Neuronal stem cell (in vitro differentiated cells): ENCODE results near the gene FAM174B.

Experiments used
- DNase-seq: peaks from one replicate; pipeline ENCODE4 v3.0.0-alpha.2; 2013; ENCODE audit warnings: low spot score
- H2AFZ ChIP-seq: one replicate; pipeline ENCODE4 v1.6.1; 2013; ENCODE audit warnings: mild to moderate bottlenecking, low read length, inconsistent platforms
- H2AK5ac ChIP-seq: 2 replicates; pipeline ENCODE4 v1.6.1; 2013; ENCODE audit warnings: low read depth, mild to moderate bottlenecking, inconsistent platforms, low read length, moderate library complexity, mixed read lengths
- H2BK120ac ChIP-seq: 2 replicates; pipeline ENCODE4 v1.6.1; 2013; ENCODE audit warnings: low read depth, mild to moderate bottlenecking, inconsistent platforms, low read length, moderate library complexity, mixed read lengths
- H2BK12ac ChIP-seq: one replicate; pipeline ENCODE4 v1.6.1; 2013; ENCODE audit warnings: low read length, inconsistent platforms
- H2BK15ac ChIP-seq: 2 replicates; pipeline ENCODE4 v1.6.1; 2013; ENCODE audit warnings: mild to moderate bottlenecking, low read length, inconsistent platforms, mixed read lengths
- H2BK5ac ChIP-seq: one replicate; pipeline ENCODE4 v1.6.1; 2013; ENCODE audit warnings: inconsistent platforms, mild to moderate bottlenecking, low read length, moderate library complexity
- H3K14ac ChIP-seq: one replicate; pipeline ENCODE4 v1.6.1; 2013; ENCODE audit warnings: low read length, inconsistent platforms
- H3K18ac ChIP-seq: 2 replicates; pipeline ENCODE4 v1.6.1; 2013; ENCODE audit warnings: low read length, inconsistent platforms
- H3K23ac ChIP-seq: 2 replicates; pipeline ENCODE4 v1.6.1; 2013; ENCODE audit warnings: low read depth, mild to moderate bottlenecking, mixed read lengths, low read length, inconsistent platforms; ENCODE audit not compliant: poor library complexity
- H3K27ac ChIP-seq: replicated peaks from 3 replicates; pipeline ENCODE4 v1.5.1; 2013; ENCODE audit warnings: low read length, inconsistent platforms
- H3K27me3 ChIP-seq, 3 experiments: 2 replicates each; pipeline ENCODE4 v1.6.1; 2013; ENCODE audit warnings: low read length in 3 of 3, mild to moderate bottlenecking in 2 of 3, inconsistent platforms in 1 of 3, low read depth in 1 of 3, mixed read lengths in 1 of 3, moderate library complexity in 1 of 3; ENCODE audit not compliant: control insufficient read depth in 3 of 3, insufficient read depth in 3 of 3
- H3K36me3 ChIP-seq, 2 donors: replicated peaks in 1 of 2; 2 replicates each; pipeline ENCODE4 v1.6.1; 2013; ENCODE audit warnings: low read length in 2 of 2; ENCODE audit not compliant: control insufficient read depth in 2 of 2, insufficient read depth in 2 of 2
- H3K4ac ChIP-seq: 2 replicates; pipeline ENCODE4 v1.6.1; 2013; ENCODE audit warnings: inconsistent platforms, mild to moderate bottlenecking, low read length, moderate library complexity
- H3K4me1 ChIP-seq, 2 donors: 1 replicate in 1 of 2; 2 replicates in 1 of 2; pipeline ENCODE4 v1.6.1; 2013; ENCODE audit warnings: low read length in 2 of 2, low read depth in 1 of 2; ENCODE audit not compliant: control insufficient read depth in 2 of 2, insufficient read depth in 1 of 2
- H3K4me2 ChIP-seq: one replicate; pipeline ENCODE4 v1.6.1; 2013; ENCODE audit warnings: mild to moderate bottlenecking, low read length, inconsistent platforms; ENCODE audit not compliant: insufficient read depth, poor library complexity, severe bottlenecking
- H3K4me3 ChIP-seq, 2 donors: 2 replicates each; pipeline ENCODE4 v1.5.1; 2013; ENCODE audit warnings: low read length in 2 of 2, mild to moderate bottlenecking in 2 of 2, inconsistent platforms in 1 of 2, moderate library complexity in 1 of 2
- H3K79me1 ChIP-seq: one replicate; pipeline ENCODE4 v1.6.1; 2013; ENCODE audit warnings: low read depth, mild to moderate bottlenecking, inconsistent platforms, low read length, moderate library complexity
- H3K9ac ChIP-seq: one replicate; pipeline ENCODE4 v1.6.1; 2013; ENCODE audit warnings: mild to moderate bottlenecking, low read depth, low read length, inconsistent platforms; ENCODE audit not compliant: poor library complexity
- H3K9me3 ChIP-seq, 2 donors: replicated peaks in 1 of 2; 2 replicates each; pipeline versions ENCODE3 to v1.6.1; 2013; ENCODE audit warnings: low read length in 2 of 2, mild to moderate bottlenecking in 2 of 2, inconsistent platforms in 1 of 2, low read depth in 1 of 2, mixed read lengths in 1 of 2, moderate library complexity in 1 of 2; ENCODE audit not compliant: control insufficient read depth in 2 of 2, insufficient read depth in 1 of 2
- H4K8ac ChIP-seq: one replicate; pipeline ENCODE4 v1.6.1; 2013; ENCODE audit warnings: low read depth, mild to moderate bottlenecking, inconsistent platforms, low read length, moderate library complexity
- H4K91ac ChIP-seq: one replicate; pipeline ENCODE4 v1.6.1; 2013; ENCODE audit warnings: low read length, low read depth, mild to moderate bottlenecking, inconsistent platforms; ENCODE audit not compliant: poor library complexity
- WGBS, 2 donors: extraction: QIAGEN DNeasy Blood & Tissue Kit; methylation state at CpG; one replicate each; pipeline ENCODE4 v1.1.7; 2013; ENCODE audit warnings: missing lambda C conversion rate in 2 of 2, mixed read lengths in 1 of 2; ENCODE audit not compliant: insufficient read length in 2 of 2, insufficient replicate concordance in 1 of 2; ENCODE audit errors: extremely low coverage in 2 of 2; 5-methylcytosine and 5-hydroxymethylcytosine counted together

FAM174B gene

DNA sequence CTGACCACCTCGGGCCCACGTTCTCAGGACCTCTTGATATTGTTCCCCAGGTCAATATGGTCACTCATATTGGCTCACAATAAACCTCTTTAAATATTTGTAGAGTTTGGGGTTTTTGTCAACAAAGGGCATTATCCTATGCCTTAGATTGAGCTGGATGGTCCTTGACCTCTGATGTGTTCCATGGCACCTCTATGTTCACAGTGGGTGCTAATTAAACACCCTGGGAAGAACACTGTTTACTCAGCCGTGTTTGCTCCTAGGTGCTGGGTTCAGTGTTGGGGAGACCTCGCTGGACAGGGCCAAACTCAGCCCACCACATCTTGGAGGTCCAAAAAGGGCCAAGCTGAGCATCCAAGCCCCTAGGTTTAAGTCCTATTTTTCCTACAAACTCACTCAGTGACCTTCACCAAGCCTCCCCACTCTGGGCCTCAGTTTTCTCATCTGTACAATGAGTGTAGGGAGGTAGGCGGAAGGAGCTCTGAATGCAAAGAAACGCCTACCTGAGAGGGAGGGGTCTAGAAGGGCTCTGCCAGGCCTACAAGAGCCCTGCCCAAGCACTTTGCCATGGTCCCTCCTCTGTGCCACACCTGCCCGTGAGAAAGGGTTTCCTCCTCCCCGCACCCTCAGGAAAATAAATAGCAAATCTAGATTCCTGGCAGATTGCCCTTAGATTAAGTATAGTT, 7.2 kb downstream of the FAM174B start:
- H3K14ac ChIP-seq = no peak overlapping the region
- H2BK120ac ChIP-seq = no peak overlapping the region
- H3K36me3 ChIP-seq = no peaks in the 10 kb centered on the region
- no peak overlapping the region for H2AK5ac ChIP-seq
- no peaks in the 10 kb centered on the region for H3K27me3 ChIP-seq
- no peak overlapping the region for H3K4me2 ChIP-seq
- no peak overlapping the region for H2BK5ac ChIP-seq
- no peak for DNase-seq
- no peaks in the 10 kb centered on the region for H3K79me1 ChIP-seq
- H3K4me1 ChIP-seq = peaks cover 9 to 24% of the 10 kb centered on the region in 2 donors
- peaks cover 2 to 12% of the 10 kb centered on the region in 2 donors for H3K9me3 ChIP-seq
- H4K91ac ChIP-seq = no peak overlapping the region
- peak overlapping the region; percentile 24 for H3K18ac ChIP-seq
- peak overlapping the region; percentile 68 for H3K27ac ChIP-seq
- H3K4me3 ChIP-seq = no peak overlapping the region
- no peak overlapping the region for H3K9ac ChIP-seq
- H3K23ac ChIP-seq = no peak overlapping the region
- H2AFZ ChIP-seq = peak overlapping the region; percentile 16
- H2BK15ac ChIP-seq = no peak overlapping the region
- no CpG with 5 or more reads among the region's 8 CpGs for WGBS, 2 donors
- H4K8ac ChIP-seq = no peak overlapping the region
- no peak overlapping the region for H3K4ac ChIP-seq
- no peak overlapping the region for H2BK12ac ChIP-seq

GRCh38 chr15:92647467-92648163, 8.0 kb downstream of the FAM174B start:
- Histone ChIP-seq H2AK5ac (no peak overlapping the region), H4K8ac (no peak overlapping the region), H2BK12ac (no peak overlapping the region), H2BK120ac (no peak overlapping the region), H2AFZ (peak overlapping the region; percentile 16), H2BK15ac (no peak overlapping the region), H3K36me3 (no peaks in the 10 kb centered on the region), H3K27ac (peak overlapping the region; percentile 68), H3K79me1 (no peaks in the 10 kb centered on the region), H3K23ac (no peak overlapping the region), H3K18ac (no peak overlapping the region), H3K4me3 (no peak overlapping the region), H3K4me1 (peaks cover 9 to 24% of the 10 kb centered on the region in 2 donors), H2BK5ac (no peak overlapping the region), H3K4me2 (no peak overlapping the region), H3K4ac (no peak overlapping the region), H3K14ac (no peak overlapping the region), H3K27me3 (no peaks in the 10 kb centered on the region), H3K9me3 (peaks cover 2 to 12% of the 10 kb centered on the region in 2 donors), H4K91ac (no peak overlapping the region), H3K9ac (no peak overlapping the region)
- no peak for DNase-seq
- WGBS, 2 donors = no CpG with 5 or more reads among the region's 1 CpG

GRCh38 chr15:92646216-92646615, 9.4 kb downstream of the FAM174B start:
- H3K4me3 ChIP-seq = no peak overlapping the region
- no peaks in the 10 kb centered on the region for H3K36me3 ChIP-seq
- H3K4me2 ChIP-seq = no peak overlapping the region
- H2BK12ac ChIP-seq = no peak overlapping the region
- no peak overlapping the region for H4K91ac ChIP-seq
- no peak overlapping the region for H3K4ac ChIP-seq
- H3K14ac ChIP-seq = no peak overlapping the region
- H3K18ac ChIP-seq = no peak overlapping the region
- H2AFZ ChIP-seq = no peak overlapping the region
- no peak overlapping the region for H2AK5ac ChIP-seq
- H3K27ac ChIP-seq = no peak overlapping the region
- H2BK120ac ChIP-seq = no peak overlapping the region
- H3K9me3 ChIP-seq = peaks cover 2 to 16% of the 10 kb centered on the region in 2 donors
- H3K4me1 ChIP-seq = peaks cover 9 to 23% of the 10 kb centered on the region in 2 donors
- WGBS, 2 donors = no CpG with 5 or more reads among the region's 2 CpGs
- no peak overlapping the region for H3K23ac ChIP-seq
- no peaks in the 10 kb centered on the region for H3K79me1 ChIP-seq
- H4K8ac ChIP-seq = no peak overlapping the region
- DNase-seq = no peak
- no peaks in the 10 kb centered on the region for H3K27me3 ChIP-seq
- no peak overlapping the region for H3K9ac ChIP-seq
- H2BK5ac ChIP-seq = no peak overlapping the region
- no peak overlapping the region for H2BK15ac ChIP-seq

- no peaks in the 10 kb centered on the region for H3K36me3 ChIP-seq
Measured at GRCh38 chr15:92645731-92646130, 9.8 kb downstream of the FAM174B start.

More at GRCh38 chr15:92645731-92646130, 9.8 kb downstream of the FAM174B start:
- Histone ChIP-seq H3K4ac (no peak overlapping the region), H4K91ac (no peak overlapping the region), H2BK120ac (no peak overlapping the region), H3K4me2 (no peak overlapping the region), H3K23ac (no peak overlapping the region), H2BK12ac (no peak overlapping the region), H3K9ac (no peak overlapping the region), H3K4me3 (no peak overlapping the region), H3K27ac (no peak overlapping the region), H3K14ac (no peak overlapping the region), H3K9me3 (peaks cover 0 to 12% of the 10 kb centered on the region in 2 donors), H3K79me1 (no peaks in the 10 kb centered on the region), H4K8ac (no peak overlapping the region), H3K18ac (peak overlapping the region; percentile 23), H2AK5ac (no peak overlapping the region), H2AFZ (no peak overlapping the region), H3K4me1 (peaks cover 9 to 23% of the 10 kb centered on the region in 2 donors), H3K27me3 (no peaks in the 10 kb centered on the region), H2BK5ac (no peak overlapping the region), H2BK15ac (peak overlapping the region; percentile 1)
- WGBS, 2 donors = no CpG with 5 or more reads among the region's 2 CpGs
- no peak for DNase-seq
